GM19395 (cell line): ENCODE measurements around the gene THRAP3.
A peak's percentile ranks its signal among the peaks of the same experiment; 100 is the strongest.
"Not testable (repeated sequence)": the region's sequence is repeated elsewhere in the genome, so short reads cannot be mapped to it uniquely, and the experiment has no call there.

Experiments used
- ATAC-seq: cut with Tn5 transposase; IDR thresholded peaks from one replicate; pipeline ENCODE4 v1.9.1; 2021; ENCODE audit warnings: mild to moderate bottlenecking, moderate library complexity; ENCODE audit not compliant: unreplicated experiment

Gene THRAP3

DNA sequence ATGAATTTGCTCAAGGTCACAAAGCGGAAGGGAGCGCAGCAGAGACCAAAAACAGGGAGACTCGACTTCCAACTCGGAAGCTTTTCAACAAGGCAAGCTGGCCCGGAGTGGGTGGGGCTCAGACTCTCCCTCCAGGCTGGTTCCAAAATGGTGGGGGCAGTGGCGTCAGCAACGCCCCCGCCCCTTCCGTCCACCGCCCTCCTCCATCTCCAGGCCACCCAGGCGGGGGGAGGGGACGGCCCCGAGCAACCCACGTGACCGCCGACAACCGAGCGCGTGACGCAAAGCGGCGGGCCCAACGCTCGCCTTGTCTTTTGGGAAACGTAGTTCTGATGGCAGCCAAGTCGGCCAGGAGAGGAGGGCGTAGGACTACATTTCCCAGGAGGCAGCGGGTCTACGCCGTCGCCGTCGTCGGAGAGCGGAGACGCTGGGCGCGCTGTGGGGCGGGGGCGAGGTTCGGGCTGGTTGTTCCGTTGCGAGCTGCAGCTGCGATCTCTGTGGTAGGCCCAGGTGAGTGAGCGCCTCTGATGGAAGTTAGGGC lies at the start of gene THRAP3:
THRAP3 (plus strand) TSS at position 448 of the 541 bp plus-strand sequence. CDS start 58,121 bp downstream, outside the sequence.
- peak; percentile 91 for ATAC-seq

DNA sequence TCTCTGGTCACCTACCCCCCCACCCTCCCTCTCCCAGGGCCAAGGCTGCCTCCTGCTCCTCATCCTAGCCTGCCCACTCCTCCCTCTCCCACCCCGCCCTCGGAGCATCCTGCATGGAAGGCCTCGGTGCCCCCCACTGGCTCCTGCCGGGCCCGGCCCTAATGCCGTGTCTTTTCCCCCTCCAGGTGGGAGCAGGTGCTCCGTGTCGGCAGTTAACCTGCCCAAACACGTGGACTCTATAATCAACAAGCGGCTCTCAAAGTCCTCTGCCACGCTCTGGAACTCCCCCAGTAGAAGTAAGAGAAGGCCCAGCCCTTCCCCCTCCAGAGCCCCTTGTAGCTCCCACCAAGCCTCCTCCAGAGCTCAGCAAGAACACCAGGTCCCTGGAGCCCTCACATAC lies 49.5 kb upstream of the THRAP3 start:
- no peak for ATAC-seq

DNA sequence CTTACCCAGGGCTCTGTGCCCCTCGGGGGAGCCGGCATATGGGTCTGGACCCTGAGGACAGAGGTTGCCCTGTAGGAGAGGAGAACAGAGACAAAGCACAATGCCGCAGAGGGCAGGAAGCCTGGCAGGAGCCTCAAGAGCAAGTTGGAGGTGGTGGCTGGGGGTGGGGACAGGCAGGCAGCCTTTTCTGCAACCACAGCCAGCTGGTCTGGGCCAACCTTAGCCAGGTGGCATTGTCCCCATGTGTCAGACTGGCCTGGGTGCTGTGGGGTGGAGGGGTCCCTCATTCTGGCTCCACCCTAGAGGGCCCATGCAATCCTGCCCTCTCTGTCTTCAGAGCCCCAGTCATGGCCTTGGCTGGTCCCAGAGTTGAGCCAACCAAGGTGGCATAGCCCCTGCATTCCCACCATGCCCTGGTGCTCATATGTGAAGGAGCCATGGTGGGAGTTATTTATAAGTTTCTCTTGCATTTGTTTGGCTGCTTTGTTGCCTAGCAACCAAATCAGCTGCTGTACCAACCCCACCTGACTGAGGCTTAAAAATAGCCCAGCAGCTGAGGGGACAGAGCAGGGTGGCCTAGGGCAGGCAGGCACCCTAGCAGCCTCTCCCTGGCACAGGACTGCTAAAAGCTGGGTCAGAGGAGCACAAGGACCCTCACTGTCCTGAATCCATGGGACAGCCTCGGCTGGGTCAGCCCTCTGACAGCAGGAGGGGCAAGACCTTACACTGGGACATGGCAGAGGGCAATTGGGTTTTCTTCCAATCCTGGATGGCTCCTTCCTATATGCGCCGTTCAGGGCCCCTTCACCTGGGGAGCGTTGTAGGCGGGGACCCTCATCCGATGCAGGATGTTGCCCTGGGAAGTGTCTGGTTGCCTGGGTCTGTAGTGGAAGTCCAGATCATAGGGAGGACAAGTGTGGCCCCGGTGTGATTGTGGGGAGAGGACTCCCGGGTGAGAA lies 48.8 kb upstream of the THRAP3 start:
- no peak for ATAC-seq

DNA sequence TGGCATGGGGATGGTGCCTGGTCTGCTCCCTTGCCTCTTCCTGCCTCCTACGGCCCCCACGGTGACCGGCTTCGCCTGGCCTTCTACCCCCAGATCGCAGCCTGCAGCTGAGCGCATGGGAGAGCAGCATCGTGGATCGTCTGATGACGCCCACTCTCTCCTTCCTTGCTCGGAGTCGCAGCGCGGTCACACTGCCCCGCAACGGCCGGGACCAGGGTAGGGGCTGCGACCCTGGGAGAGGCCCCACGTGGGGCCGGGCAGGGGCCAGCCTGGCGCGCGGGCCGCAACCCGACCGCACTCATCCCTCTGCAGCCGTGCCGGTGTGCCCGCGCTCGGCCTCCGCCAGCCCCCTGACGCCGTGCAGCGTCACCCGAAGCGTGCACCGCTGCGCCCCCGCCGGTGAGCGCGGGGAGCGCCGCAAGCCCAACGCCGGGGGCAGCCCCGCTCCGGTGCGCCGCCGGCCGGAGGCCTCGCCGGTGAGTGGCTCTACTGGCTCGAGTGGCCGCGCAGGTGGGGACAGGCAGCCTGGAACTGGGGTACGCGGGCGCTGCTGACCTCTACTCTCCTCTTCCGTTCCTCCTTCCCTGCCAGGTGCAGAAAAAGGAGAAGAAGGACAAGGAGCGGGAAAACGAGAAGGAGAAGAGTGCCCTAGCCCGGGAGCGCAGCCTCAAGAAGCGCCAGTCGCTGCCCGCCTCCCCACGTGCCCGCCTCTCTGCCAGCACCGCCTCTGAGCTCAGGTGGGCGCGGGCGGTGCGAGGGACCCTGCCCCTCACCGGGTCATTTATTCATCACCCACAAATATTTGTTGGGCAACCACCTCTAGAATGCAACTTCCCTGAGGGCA lies 47.9 kb upstream of the THRAP3 start:
- no peak for ATAC-seq

- ATAC-seq, result no peak
Observed at GRCh38 chr1:36177589-36178431, 46.4 kb upstream of the THRAP3 start.

- ATAC-seq, result no peak
Observed at GRCh38 chr1:36178471-36179219, 45.6 kb upstream of the THRAP3 start.

DNA sequence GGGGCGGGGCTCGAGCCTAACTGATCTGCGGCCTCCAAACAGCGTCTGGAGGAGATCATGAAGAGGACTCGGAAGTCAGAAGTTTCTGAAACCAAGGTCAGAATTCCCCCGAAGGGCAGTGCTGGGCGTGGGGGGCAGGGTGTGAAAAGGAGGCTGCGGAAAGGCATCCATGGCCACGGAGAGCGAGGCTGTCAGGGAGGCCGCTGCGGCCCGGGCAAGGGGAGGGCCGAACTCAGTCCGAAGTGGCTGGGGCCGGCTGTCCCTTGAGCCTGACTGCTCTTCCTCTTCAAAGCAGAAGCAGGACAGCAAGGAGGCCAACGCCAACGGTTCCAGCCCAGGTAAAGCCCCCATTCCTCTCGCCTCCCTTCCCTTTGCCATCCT lies 45.0 kb upstream of the THRAP3 start:
- ATAC-seq, result no peak

GRCh38 chr1:36182734-36183133 lies 41.5 kb upstream of the THRAP3 start:
- no peak for ATAC-seq

GRCh38 chr1:36183309-36183856 lies 40.9 kb upstream of the THRAP3 start:
- no peak for ATAC-seq

DNA sequence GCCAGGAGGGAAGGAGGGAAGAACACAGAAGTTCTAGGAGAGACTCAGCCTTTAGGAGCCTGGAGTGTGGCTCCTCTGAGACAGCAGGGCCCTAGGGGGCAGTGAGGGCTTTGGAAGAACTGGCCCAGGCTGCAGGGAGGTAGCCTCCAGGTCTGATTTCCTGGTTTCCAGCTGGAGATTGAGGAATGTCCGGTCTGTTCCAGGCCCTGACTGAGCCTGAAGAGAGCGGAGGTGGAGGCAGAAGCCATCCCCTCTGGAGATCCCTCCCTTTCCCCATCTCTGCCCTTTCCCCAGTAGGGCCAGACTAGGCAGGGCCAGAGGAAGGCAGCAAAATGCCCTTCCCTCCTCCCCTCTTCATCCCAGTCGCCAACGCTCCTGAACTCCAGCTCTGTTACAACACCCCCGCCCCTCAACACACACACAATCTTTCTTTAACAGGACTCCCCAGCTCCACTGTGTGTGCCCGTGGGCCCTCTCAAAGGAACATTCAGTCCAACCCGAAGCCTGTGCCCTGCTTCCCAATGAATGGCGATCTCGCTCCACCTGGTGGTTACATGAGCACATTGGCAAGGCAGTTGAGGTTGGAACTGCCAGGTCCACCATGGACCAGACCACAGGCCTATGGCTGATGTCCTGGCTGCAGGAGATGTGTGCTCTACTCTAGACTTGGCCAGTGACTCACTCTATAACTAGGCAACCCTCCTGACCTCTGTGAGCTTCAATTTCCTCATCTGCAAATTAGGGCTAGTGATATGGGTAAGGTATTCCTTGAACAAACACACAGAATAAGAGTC lies 36.2 kb upstream of the THRAP3 start:
- peak; percentile 73 for ATAC-seq

GRCh38 chr1:36196805-36197204 lies 27.4 kb upstream of the THRAP3 start:
- not testable (repeated sequence) for ATAC-seq

DNA sequence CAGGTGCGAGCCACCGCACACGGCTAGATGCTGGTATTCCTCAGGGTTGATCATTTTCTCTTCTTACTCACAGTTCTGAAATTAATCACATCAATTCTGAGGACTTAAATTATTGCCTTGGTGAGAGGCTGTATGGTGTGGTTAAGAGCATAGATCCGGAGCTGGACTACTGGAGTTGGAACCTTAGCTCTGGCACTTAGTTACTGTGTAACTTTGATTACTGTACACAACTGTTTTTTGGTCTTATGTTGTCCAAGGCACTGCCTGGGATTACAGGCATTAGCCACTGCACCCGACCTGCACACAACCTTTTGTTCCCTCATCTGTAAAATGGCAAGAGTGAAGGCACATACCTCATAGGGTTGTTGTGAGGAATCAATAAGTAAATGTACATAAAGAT lies 25.6 kb upstream of the THRAP3 start:
- no peak for ATAC-seq

DNA sequence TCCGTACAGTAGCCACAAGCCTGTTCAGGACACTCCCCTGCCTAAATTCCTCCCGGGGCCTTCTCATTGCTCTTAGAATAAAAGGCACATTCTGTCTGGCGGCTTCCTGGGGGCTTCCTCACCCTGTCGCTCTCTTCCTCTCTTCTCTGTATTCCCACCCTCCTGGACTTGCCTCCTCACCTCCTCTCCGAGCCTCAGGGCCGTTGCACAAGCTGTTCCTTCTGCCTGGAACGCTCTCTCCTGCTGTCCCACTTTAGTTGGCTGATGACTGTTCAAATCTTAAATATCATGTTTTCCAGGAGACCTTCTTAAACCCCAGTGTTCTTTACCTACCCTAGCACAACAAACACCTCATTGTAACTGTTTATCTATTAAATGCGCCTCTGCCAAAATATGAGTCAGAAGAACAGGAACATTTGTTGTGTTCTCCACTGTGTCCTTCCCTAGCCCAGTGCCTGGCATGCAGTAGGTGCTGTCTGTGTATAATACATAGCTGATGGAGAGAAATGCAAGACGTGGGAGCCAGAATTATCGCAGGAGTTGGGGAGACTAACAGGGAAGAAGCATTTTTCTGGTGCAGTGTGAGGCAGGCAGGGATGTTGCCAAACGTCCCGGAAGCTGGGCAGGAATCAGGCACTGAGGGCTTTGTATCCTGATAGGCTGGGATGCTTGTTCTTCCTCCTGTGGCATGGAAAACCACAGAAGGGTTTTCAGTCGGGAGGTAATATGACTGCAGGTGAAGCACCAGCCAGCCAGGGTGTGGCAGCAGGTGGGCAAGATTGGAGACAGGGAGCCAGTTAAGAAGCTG lies 24.1 kb upstream of the THRAP3 start:
- no peak for ATAC-seq

DNA sequence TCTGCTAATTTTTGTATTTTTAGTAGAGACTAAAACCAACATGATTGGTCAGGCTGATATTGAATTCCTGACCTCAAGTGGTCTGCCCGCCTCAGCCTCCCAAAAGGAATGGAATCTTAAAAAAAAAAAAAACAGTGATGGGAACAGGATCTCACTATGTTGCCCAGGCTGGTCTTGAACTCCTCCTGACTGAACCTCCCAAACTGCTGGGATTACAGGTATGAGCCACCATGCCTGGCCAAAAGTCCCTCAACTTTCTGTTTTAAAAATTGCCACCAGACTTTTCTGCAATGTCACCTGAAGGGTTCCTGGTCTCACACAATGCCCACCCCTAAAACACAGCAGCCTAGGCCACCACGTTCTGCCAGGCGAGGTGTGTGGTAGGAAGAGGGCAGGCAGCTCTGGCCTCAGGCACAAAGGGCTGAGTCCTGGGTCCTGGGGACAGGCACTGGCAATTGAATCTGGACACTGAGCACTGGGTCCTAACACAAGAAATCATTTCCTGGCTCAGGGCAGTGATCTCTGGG lies 21.2 kb upstream of the THRAP3 start:
- ATAC-seq, result no peak

DNA sequence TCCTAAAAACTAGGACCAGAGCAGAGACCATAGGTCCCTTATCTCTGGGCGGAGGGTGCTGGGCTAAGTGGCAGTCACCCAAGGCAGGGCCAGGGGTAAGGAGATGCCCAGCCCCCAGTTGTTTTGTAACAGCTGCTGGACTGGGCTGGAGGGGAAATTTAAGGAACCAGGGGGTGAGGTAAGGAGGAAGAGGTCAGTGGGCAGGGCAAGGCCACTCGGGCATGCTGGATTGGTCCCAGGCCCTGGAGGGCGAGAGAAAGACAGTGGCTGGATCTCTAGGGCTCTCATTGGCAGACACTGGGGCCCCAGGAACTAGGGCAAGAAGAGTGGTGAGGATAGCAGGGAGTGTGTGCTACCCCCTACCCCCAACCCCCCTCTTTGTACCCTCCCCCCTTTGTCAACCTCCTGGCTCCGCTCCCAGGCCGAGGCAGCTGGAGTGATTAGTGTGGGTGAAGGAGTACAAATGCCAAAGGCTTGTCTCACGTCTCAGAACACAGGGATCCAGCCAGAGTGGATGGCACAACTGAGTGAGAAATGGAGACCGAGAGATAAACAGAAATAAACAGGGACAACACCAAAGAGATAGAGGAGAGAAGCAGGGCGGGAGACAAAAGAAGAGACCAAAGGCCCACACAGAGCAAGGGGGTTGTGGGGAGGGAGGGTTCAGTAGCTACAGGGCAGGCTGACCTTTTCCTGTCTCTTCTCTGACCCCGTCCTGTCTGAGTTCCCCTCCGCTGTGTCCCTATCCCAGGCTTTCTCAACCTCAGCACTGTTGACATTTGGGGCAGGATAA lies 20.5 kb upstream of the THRAP3 start:
- ATAC-seq, result no peak

DNA sequence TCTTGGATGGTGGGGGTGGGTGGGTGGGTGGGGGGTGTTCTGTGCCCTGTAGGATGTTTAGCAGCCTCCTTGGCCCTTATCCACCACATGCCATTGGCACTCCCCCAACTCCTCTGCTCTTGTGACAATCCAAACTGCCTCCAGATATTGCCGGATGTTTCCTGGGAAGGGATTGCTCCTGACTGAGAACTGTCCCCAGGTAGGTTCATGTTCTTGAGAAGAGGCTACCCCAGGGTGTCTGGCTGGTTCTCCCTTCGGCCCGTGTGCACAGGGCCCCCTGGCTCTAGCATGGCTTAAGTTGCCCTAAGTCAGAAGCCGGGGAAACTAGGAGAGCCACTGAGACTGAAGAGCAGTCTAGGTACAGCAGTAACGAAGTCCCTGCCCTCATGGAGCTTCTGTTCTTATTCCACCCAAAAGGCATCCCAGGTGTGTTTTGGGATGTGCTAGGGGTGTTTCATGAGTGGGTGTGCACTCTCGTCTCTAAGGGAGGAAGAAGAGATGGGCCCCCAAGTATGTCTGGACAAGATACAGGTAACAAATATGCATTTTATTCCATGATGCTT lies 19.8 kb upstream of the THRAP3 start:
- ATAC-seq, result no peak
